Amygdala (tissue), 56 donors: ENCODE data around the gene DES.

Experiments used
- DNase-seq, 56 donors: peaks; one replicate each; lab custom pipeline; 2025; lab: John Stamatoyannopoulos, UW

DES gene

DNA sequence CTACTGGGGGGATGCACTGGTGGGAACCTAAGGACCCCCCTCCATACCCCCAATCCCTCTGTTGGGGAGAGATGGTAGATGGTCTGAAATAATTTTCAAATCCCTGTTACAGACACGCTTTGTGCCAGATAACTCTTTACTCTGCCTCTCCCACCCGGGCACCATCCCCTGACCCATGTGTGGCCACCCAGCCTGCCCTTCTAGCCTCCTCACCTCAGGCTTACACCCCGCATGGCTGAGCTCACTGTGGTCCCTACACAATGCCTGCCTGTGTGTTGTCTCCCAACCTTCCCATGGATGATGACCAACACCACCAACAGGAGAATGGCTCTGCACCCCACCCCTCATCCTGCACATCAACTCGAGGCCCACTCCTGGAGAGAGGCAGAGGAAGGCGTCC lies 31.4 kb downstream of the DES start:
- DNase-seq = no peak

DNA sequence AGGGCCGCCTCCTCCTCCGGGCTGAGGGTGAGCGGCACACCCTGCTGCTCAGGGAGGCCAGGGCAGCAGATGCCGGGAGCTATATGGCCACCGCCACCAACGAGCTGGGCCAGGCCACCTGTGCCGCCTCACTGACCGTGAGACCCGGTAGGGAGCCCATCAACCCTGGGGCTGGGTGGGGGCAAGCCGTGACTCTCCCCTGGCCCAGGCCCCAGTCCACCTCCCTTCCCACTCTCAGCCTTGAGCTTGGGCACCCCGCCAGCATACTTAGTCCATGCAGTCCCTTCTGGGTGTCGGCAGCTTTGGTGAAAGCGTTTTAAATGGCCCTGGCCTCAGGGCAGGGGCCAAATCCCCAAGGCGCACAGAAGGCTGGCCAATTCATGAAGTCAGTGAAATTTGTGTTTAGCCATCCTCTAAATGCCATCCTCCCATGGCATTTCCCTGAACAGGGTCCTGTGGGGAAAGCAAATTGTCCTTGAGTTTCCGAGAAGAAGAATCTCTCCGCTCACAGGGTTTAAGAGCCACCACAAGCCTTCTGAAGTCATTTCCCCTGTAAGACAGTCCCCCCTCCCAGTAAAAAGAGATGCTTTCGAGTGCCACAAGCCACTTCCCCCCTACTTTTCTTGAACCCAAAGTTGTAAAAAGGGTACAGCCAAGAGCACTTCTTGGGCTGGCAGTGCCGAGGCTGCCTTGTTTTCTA lies 33.6 kb downstream of the DES start:
- DNase-seq = peak in 13 of 56 donors; percentile 6 to 47 (median 24)

DNA sequence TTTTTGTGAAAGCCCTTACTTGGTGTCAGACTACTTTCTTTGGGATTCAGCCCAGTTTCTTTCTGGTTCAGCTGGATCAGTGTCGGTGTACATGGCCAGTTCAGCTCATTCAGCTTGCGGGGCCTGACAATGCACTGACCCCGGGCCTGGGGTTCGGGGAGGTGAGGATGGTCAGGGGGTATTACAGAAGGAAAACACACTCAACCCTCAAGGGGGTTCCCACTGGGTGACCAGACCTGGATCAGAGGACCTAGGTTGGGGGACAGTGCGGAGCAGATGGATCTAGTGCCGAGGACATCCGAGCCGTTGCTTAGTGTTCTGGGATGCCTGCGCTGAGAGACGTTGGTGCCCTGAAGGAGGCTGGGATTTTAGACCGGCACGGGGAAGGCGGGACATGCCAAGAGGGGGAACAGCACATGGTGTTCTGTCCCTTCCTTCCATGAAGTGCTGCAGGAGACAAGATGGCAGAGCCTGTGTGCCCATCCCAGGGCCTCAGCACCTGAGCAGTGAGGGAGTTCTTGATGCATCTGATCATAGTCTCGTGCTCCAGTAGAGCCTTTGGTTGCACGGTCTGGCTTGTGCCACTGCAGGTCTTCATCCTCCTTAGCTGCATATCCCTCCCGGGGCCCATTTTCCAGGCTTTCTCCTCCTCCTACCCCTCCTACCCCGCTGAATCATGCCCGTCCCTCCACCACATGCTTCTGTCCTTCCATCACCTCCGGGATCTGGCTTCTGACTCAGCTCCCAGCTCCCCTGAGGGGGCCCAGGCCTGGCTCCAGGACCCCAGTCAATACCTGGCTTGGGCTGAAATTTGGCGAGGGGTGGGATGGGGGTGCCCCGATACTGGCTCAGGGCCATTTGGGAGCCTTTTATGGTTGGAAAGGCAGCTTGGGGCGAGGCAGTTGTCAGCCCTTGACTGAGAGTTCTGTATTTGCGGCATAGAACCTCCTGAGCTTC lies 34.5 kb downstream of the DES start:
- peak in 22 of 56 donors; percentile 9 to 57 (median 38) for DNase-seq

DNA sequence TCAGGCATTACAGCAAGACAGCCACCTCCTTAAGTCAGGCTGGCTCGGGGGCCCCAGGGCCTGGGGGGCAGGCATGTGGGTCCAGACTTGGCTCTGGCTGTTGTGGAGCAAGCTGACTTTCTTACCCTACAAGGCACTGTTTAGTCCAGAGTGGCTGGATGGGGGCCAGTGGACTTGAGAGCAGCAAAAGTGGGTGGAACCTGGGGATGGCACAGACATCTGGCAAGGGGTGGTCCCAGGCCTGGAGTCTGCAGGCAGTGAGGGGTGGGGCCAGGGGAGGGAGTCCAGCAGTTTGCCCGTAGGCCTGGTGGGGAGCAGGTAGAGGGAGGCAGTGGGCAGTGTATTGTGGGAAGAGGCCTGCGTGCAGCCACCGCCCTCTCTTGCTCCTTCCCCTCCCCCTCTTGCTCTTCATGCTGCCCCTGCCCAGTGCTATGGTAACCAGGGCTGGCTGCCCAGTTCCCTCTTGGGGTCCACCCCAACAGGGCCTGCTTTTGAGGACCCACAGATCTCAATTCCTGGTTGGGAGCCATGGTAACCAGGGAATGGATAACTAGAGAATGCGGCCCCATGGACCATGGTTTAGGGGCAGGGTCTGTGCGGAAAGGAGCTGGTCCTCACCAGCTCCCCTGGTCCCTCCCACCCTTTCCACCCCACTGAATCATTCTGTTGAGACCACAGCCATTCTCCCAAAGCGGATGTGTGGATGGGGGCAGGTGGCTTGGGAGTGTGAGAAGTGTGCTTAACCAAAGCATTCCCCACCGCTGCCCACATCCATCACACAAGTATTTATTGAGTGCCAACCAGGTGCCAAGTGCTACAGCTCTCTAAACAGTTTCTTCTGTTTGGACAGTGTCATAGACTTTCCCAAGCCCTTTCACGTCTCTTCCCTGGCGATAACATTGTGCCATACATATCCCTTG lies 35.8 kb downstream of the DES start:
- peak in 7 of 56 donors; percentile 11 to 61 (median 20) for DNase-seq

DNA sequence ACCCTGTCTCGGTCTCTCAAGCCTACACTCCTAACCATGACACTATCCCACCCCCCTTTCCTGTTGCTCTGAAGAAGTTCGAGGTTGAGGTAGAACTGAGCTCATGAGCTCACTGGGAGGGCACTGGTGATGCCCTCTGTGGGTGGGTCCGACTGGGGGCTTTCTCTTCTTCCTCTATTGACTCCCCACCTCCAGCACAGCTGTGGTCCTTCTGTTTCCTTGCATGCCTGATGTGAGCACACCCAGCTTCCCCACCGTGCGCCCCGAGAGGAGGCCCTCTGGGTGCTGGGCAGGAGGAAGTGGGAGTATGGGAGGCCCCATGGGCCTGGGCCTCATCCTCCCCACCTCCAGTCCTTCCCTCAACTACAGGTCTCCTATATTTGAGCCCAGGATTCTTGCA lies 37.4 kb downstream of the DES start:
- DNase-seq = no peak

DNA sequence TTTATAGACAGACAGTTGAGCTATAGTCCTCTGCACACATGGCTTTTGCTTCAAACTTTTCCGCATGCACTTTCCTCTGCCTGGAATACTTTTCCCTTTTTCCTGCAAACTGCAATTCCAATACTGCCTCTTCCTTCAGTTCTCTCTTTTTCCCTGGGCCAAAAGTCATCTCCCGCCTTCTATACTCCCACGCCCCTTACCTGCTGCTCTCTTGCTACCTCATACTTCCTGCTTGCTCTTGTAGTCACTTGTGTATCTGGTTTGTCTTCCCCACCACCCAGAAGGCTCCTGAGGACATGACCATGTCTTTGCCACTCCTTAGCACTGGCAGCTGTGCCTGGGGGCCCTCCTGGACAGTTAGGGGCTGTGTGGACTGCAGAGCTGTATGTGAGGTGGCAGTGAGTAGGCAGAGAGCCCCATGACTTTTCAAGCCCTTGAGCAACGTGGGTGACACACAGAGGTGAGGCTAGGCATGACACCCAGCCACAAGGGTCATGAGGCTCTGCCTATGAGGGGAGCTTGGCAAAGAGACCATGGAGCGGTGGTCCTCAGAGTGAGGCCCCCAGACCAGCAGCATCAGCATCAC lies 39.7 kb downstream of the DES start:
- DNase-seq = no peak

DNA sequence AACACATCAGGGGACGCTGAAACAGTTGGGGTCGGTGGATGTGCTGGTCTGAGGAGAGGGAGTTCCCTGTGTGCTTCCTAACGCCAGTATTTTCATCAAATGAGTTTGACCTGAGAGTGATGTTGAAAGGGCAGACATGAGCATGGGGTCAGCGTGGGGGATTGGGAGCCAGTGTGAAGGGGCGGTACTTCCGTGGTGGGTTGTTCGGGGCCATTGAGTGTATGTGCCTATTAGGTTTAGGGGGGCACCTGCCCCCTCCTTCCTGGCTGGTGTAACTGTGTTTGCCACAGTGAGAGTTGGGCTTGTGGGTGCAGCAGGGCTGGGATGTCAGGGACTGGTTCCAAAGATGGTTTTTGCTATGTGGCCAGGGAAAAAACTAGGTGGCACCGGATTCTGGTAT lies 40.8 kb downstream of the DES start:
- DNase-seq = no peak

DNA sequence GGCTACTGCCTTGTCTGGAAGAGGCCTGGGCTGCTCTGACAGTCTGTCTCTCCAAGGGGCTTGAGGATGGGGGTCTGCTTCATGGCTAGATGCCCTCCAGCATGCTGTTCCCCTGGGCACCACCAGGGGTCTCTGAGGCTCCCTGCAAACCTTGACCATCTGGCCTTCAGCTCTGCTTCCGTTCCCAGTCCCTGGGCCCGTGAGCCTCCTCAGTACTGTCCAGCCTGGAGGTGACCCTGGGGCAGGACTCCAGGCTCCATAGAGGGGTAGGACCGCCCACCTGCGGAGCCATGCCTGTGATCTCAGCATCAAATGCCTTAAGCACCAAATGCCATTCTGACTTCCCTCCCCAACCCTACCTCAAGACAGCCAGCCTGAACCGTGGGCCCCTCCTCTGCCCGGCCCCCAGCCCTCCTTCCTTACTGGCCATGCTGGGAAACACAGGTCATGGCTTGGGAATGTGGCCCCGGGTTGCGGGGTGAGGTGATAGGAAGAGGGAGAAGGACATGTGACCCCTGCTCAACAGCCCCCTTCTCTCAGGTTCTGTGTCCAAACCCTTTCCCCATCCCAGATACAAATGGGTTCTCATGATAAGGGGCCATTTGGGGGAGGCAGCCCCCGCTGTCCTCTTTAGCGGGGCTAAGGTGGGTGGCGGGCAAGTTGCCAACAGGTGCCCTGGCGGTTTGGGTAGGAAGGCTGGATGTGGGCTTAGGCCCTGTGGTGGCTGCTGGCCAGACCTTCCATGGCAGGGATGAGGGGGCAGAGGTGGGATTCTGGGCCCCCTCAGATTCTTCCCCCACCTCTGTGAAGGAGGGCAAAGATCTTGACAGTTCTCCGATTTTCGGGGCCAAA lies 41.5 kb downstream of the DES start:
- peak in 16 of 56 donors; percentile 3 to 61 (median 24) for DNase-seq

DNA sequence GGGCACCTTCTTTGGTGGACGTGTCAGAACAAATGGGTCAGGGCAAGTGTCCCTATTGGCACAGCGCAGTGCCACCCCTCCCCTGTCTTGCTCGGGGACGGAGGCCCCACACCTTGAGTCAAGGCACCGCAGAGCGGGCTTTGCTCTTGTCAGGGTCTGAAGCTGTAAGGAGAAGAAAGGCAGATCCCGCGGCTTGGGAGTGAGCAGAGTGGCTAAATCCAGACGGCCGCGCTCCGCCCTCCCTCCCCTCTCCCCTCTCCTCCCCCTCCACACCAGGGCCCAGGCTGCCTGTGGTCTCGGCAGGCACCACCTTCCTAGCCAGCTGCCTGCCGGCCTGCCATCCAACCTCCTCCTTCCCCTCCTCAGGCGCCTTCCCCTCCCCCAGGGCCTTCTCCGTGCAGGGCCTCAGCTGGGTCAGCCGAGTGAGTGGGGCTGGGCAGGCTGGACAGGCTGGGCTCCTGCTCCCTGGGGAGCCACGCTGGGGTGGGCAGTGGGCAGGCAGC lies 42.3 kb downstream of the DES start:
- DNase-seq = peak in 21 of 56 donors; percentile 5 to 62 (median 37)

DNA sequence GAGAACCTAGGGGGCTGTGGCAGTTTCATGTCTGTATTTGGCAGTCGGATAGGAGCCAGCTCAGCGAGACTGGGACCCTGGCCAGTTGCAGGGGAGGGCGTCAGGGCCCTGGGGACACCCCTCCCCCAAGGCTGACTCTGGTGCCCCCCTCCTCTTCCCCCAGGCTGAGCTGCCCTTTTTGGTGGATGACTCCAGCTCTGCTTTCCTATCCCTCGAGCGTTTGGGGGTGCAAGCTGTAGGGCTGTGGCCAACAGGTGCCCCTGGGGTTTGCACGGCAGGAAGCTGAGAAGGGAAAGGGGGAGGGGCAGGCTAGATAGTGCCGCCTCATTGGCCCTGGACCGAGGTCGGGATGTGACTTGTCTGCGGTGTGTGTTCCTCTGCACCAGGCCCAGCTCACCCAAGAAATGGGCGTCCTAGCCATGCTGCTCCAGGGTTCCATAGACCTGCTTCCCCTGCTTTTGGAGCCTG lies 42.9 kb downstream of the DES start:
- DNase-seq = peak in 1 of 56 donors; percentile 51

DNA sequence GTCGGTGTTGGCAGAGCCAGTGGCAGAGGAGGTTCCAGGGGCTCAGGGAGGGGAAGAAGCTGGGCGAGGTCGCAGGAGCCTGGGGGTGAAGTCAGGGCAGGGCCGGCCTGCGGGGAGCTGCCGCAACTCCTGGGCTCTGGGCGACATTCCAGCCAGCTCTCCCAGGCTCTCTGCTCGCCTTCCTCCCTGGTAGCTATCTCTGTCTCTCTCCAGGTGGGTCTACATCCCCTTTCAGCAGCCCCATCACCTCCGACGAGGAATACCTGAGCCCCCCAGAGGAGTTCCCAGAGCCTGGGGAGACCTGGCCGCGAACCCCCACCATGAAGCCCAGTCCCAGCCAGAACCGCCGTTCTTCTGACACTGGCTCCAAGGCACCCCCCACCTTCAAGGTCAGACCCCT lies 43.5 kb downstream of the DES start:
- no peak for DNase-seq

DNA sequence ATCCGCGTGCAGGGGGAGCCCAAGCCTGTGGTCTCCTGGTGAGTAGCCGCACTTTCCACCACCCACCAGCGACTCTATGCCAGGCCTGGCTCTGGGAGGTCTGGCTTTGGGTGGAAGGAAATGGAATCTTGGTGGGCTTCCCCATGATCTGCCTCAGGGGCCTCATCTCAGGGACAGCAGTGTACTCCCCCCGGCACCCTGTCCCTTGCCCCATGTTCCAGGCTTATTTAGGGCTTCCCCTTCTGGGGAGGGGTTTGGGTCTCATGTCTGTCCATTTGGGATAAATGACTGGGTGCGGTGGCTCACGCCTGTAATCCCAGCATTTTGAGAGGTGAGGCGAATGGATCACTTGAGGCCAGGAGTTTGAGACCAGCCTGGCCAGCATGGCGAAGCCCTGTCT lies 44.2 kb downstream of the DES start:
- DNase-seq = no peak

DNA sequence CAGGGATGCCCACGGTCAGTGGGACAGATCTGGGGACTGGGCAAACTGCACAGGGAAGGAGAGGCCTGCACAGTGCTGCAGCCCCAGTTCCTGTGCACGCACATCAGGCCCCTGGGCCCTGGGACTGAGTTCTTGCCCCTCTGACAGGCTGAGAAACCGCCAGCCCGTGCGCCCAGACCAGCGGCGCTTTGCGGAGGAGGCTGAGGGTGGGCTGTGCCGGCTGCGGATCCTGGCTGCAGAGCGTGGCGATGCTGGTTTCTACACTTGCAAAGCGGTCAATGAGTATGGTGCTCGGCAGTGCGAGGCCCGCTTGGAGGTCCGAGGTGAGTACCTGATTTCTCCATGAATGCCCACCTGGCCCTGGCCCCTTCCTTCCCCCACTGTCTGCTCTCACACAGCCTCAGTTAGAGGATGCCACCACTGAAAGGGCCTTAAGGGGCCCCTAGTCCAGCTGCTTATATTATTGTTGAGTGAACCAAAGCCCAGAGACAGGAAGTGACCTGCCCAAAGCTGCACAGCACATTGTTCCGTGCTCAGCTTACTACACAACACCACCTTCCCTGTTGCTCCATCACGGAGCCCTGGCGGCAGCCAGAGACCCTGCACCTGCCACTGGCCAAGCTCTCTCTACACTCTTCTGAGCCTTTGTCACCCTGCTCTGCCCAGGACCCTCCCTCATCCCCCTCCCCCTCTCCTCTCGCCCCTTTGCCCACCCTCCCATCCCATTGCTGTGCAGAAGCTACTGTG lies 46.3 kb downstream of the DES start:
- no peak for DNase-seq

DNA sequence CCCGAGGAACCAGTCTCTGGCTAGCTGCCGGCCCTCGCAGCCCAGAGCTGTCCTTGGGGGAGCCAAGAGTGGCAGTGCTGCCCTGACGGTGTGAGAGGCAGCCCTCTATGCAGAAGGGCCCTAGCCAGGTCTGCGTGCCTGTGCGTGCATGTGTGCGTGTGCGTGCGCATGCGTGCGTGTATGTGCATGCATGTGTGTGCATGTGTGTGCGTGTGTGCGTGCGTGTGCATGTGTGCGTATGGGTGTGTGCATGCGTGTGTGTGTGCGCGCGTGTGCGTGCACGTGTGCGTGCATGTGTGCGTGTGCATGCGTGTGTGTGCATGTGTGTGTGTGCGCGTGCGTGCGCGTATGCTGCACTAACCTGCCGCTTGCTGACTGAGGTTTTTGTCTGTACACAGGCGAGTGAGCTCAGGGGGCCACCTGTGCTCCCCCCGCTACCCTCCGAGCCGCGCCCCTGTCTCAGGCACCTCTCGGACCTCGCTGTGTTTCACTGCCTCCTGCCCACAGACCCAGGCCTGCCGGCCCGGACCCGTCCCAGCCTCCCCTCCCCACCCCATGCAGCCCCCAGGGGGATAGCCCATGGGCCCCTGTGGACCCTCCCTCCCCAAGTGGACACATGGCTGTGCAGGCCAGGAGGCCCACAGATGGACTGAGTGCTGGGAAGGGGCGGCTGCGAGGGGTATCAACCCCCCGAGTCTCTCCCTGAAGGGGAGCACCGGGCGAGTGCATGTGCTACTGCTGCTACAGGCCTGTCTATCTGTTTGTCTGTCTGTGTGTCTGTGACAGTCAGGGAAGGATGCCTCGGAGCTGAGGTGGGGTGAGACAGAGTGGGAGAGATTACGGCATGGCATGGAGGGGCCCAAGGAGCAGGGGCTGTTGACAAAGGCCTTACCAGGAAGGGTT lies 47.7 kb downstream of the DES start:
- DNase-seq = no peak

DNA sequence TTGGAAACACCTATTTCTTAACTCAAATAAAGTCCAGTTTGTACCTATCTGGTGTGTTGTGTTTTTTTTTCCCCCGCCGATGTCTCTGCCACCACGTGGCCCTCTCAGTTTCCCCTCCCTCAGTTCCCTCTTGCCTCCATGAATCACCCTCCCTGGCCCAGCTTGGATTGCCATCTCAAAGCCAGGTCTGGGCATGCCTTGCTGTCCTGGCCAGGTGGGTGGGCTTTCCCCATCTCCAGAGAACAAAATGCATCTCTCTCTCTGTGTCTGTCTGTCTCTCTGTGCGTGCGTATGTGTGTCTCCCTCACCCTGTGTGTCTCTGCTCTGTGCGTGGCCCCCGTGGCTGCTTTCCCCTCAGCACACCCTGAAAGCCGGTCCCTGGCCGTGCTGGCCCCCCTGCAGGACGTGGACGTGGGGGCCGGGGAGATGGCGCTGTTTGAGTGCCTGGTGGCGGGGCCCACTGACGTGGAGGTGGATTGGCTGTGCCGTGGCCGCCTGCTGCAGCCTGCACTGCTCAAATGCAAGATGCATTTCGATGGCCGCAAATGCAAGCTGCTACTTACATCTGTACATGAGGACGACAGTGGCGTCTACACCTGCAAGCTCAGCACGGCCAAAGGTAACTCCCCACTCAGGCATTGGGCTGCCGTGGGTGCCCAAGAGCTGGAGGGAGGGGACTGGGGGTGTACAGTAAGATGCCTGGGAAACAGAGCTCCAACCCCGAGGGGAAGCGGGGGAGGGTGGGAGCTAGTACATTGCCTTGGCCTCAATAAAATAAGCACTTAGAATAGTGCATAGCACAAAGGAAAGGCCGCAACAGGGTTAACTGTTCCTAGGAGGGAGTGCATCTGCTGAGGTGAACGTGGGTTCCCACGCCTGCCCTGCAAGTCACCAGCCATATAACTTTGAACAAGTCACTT lies 48.9 kb downstream of the DES start:
- no peak for DNase-seq

DNA sequence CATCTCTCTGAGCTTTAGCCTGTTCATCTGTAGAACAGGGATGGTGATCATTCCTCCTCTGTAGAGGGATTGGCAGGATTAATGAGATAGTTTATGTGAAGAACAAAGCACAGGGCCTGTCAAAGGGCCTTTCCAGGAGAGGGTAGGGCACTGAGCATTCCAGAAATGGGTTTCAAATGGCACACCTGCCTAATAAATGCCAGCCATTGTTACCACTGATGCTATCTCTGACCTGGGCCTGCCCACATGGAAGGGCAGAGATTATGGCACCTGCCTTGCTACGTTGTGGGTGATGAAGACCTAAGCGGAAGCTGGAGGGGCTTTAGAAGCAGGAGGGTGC lies 49.5 kb downstream of the DES start:
- DNase-seq = no peak
